BE2C (cell line): ENCODE measurements around the gene UCHL3.

Source experiments
- DNase-seq: peaks from one replicate; pipeline ENCODE4 v3.0.0-alpha.2; 2020
- H3K27me3 ChIP-seq: fragments of 250-450 bp; sonication (Bioruptor Pico); 2 replicates; pipeline ENCODE4 v1.5.1; 2020; ENCODE audit warnings: mild to moderate bottlenecking
- H3K36me3 ChIP-seq: fragments of 250-450 bp; sonication (Bioruptor Pico); 2 replicates; pipeline ENCODE4 v1.5.1; 2020; ENCODE audit warnings: mild to moderate bottlenecking
- H3K4me1 ChIP-seq: fragments of 250-450 bp; sonication (Bioruptor Pico); 2 replicates; pipeline ENCODE4 v1.5.1; 2020
- H3K4me3 ChIP-seq: 2 replicates; pipeline ENCODE4 v1.5.1; 2011; ENCODE audit warnings: low read depth, low read length
- H3K9me3 ChIP-seq: fragments of 250-450 bp; sonication (Bioruptor Pico); 2 replicates; pipeline ENCODE4 v1.5.1; 2020
- TF ChIP-seq, protein P1 (sequence below): IDR thresholded peaks from 2 replicates; pipeline ENCODE4 v1.5.1; 2012; ENCODE audit warnings: mild to moderate bottlenecking, low read depth, low read length

The UCHL3 gene

DNA sequence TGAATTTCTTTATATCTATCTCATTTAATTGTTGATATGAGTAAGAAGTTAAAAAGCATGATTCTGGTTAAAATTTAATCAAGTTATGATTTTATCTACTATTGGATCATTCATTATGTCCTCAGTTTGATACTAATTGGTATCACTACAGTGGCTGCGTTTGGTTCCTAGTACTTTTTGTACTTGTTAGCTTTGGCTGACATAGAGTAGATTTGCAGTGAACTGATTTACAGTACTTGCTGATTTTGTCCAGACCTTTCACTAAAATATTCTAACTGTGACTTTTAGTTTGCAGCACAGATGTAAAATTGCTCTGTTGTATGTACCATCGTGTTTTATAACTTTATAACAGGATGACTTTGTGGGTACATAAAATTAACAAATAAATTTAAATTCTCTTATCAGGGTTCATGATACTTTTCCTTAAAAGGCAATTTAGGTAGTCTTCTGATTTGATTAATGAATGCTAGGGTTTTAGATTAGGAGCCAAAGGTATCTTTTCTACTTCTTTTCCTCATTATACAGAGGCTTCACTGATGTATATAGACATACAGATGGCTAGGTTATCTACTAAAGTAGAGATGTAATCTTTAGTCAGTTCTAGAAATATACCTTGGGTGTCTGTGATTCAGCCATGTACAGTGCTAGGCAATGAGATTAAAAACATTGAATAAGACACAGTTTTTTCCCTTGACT lies 8.7 kb downstream of the UCHL3 start:
- Histone ChIP-seq H3K9me3 (no peaks in the 10 kb centered on the region), H3K4me1 (peaks cover 7% of the 10 kb centered on the region; the same call in 1 of the 2 replicates), H3K27me3 (no peaks in the 10 kb centered on the region), H3K36me3 (peaks cover 30% of the 10 kb centered on the region), H3K4me3 (no peak overlapping the region)
- DNase-seq = no peak
- TF ChIP-seq, protein P1, sequence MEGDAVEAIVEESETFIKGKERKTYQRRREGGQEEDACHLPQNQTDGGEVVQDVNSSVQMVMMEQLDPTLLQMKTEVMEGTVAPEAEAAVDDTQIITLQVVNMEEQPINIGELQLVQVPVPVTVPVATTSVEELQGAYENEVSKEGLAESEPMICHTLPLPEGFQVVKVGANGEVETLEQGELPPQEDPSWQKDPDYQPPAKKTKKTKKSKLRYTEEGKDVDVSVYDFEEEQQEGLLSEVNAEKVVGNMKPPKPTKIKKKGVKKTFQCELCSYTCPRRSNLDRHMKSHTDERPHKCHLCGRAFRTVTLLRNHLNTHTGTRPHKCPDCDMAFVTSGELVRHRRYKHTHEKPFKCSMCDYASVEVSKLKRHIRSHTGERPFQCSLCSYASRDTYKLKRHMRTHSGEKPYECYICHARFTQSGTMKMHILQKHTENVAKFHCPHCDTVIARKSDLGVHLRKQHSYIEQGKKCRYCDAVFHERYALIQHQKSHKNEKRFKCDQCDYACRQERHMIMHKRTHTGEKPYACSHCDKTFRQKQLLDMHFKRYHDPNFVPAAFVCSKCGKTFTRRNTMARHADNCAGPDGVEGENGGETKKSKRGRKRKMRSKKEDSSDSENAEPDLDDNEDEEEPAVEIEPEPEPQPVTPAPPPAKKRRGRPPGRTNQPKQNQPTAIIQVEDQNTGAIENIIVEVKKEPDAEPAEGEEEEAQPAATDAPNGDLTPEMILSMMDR = no peak

- TF ChIP-seq, protein P1 = peak; percentile 22; the same call in 1 of the 2 replicates
- Histone ChIP-seq H3K36me3 (peaks cover 27% of the 10 kb centered on the region), H3K4me3 (no peak overlapping the region), H3K4me1 (no peaks in the 10 kb centered on the region; the same call in 1 of the 2 replicates), H3K27me3 (no peaks in the 10 kb centered on the region), H3K9me3 (no peaks in the 10 kb centered on the region)
- DNase-seq = no peak
Measured at GRCh38 chr13:75566658-75567057, 17.1 kb downstream of the UCHL3 start.

GRCh38 chr13:75569576-75569975 lies 20.0 kb downstream of the UCHL3 start:
- no peaks in the 10 kb centered on the region; the same call in 1 of the 2 replicates for H3K4me1 ChIP-seq
- H3K36me3 ChIP-seq = peaks cover 26% of the 10 kb centered on the region
- no peaks in the 10 kb centered on the region for H3K27me3 ChIP-seq
- H3K4me3 ChIP-seq = no peak overlapping the region
- H3K9me3 ChIP-seq = no peaks in the 10 kb centered on the region
- no peak for DNase-seq
- TF ChIP-seq, protein P1 = no peak

DNA sequence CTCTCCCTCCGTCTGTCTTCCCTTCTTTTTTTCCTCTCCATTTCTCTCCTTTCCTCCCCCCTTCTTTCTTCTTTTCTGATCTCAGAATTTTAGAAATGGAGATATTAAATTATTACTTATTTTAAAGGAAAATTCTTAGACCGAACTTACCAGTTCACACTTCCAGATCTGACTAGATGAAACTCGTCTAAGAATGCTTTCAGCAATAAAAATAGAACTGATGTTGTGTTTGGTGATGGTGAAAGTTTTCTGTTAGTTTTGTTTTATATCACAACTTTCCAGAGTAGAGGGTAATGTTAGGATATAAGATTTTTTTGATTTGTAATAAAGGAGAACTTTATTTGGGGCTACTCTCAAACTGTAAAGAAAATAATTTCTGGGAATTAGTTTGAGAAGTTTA lies 29.9 kb downstream of the UCHL3 start:
- no peak for DNase-seq
- H3K9me3 ChIP-seq = no peaks in the 10 kb centered on the region
- TF ChIP-seq, protein P1 = no peak
- no peaks in the 10 kb centered on the region; the same call in 1 of the 2 replicates for H3K4me1 ChIP-seq
- peaks cover 18% of the 10 kb centered on the region for H3K36me3 ChIP-seq
- no peak overlapping the region for H3K4me3 ChIP-seq
- H3K27me3 ChIP-seq = no peaks in the 10 kb centered on the region

GRCh38 chr13:75581874-75582640 lies 32.5 kb downstream of the UCHL3 start:
- DNase-seq = no peak
- Histone ChIP-seq H3K27me3 (no peaks in the 10 kb centered on the region), H3K4me3 (no peak overlapping the region), H3K4me1 (no peaks in the 10 kb centered on the region; the same call in 1 of the 2 replicates), H3K36me3 (peaks cover 15% of the 10 kb centered on the region), H3K9me3 (no peaks in the 10 kb centered on the region)
- TF ChIP-seq, protein P1 = no peak

DNA sequence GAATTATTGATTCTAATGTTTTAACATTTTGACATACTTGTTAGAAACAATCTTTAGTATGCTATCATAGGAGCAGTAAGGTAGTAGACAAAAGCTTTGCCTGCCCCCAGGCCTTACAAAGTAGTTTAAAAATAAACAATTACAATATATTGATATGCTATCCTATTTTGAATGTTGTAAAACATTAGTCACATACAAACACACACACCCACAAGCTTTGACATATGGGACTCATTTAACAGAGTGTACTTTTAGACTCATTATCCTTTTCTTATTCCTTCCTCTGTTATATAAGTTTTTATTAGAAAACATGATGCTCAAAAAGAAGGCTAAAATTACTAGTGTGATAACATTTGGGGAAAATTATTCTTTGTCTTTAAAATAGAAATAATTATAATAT lies 33.5 kb downstream of the UCHL3 start:
- no peak for DNase-seq
- H3K4me3 ChIP-seq = no peak overlapping the region
- peaks cover 15% of the 10 kb centered on the region for H3K36me3 ChIP-seq
- TF ChIP-seq, protein P1 = no peak
- H3K9me3 ChIP-seq = no peaks in the 10 kb centered on the region
- no peaks in the 10 kb centered on the region; the same call in 1 of the 2 replicates for H3K4me1 ChIP-seq
- no peaks in the 10 kb centered on the region for H3K27me3 ChIP-seq
